ENCODE data around the gene KRTAP5-11. TPM values are rescaled to one million over a fixed set of nuclear protein-coding genes. Genes with fewer than 3 reads are reported as not detected.

The KRTAP5-11 gene
- total and polyA plus RNA-seq, 2 donors (not counting 1 experiment from before 2014, with no cell fraction given), result not detected

DNA sequence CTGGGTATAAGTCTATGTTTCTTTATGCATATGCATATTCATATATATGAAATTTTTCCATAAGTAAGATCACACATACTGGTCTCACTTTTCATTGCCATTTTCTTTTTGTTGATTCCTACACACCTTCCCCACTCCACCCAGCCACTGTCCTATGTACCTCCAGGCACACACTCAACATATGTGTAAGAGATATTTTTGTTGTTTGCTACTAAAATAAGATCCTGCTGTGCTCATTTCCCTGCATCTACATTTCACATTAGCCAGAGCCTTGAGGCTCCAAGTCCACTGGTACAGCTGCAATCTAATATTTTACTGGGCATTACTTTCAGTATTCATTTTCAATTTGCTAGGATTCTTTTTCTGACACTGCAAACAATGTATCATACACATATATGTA, 25.4 kb downstream of the KRTAP5-11 start:
- H3K79me2 ChIP-seq (ENCODE audit: control insufficient read depth, insufficient read depth, low read length), result no peaks in the 10 kb centered on the region
- no peak overlapping the region for H3K27ac ChIP-seq (ENCODE audit: low read length in 2 of 2)
- TF ChIP-seq EZH2 (IDR thresholded peaks at IDR 0.05; ENCODE audit: borderline replicate concordance, insufficient read depth, low read depth, low read length, poor library complexity, severe bottlenecking), result no peak
- TF ChIP-seq, protein P1, sequence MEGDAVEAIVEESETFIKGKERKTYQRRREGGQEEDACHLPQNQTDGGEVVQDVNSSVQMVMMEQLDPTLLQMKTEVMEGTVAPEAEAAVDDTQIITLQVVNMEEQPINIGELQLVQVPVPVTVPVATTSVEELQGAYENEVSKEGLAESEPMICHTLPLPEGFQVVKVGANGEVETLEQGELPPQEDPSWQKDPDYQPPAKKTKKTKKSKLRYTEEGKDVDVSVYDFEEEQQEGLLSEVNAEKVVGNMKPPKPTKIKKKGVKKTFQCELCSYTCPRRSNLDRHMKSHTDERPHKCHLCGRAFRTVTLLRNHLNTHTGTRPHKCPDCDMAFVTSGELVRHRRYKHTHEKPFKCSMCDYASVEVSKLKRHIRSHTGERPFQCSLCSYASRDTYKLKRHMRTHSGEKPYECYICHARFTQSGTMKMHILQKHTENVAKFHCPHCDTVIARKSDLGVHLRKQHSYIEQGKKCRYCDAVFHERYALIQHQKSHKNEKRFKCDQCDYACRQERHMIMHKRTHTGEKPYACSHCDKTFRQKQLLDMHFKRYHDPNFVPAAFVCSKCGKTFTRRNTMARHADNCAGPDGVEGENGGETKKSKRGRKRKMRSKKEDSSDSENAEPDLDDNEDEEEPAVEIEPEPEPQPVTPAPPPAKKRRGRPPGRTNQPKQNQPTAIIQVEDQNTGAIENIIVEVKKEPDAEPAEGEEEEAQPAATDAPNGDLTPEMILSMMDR (IDR thresholded peaks at IDR 0.05), result no peak
- no peaks in the 10 kb centered on the region for H3K4me1 ChIP-seq (ENCODE audit: control insufficient read depth in 2 of 2, insufficient read depth in 2 of 2, low read length in 2 of 2)
- no peak overlapping the region for H3K4me3 Mint-ChIP-seq
- ATAC-seq (ENCODE audit: low read depth), result no peak
- DNase-seq, result no peak
- no peak overlapping the region for H3K4me2 ChIP-seq (replicated peaks; ENCODE audit: low read depth, low read length, poor library complexity, severe bottlenecking)
- no peaks in the 10 kb centered on the region for H3K9me3 ChIP-seq (ENCODE audit: control extremely low read depth in 1 of 3, control insufficient read depth in 2 of 3, insufficient read depth in 1 of 3, low read length in 2 of 3)
- CTCF ChIA-PET, result no interaction called here
- peaks cover 0 to 9% (median 3%) of the 10 kb centered on the region in 4 experiments for H3K27me3 ChIP-seq (replicated peaks in 1 of 4; ENCODE audit: control extremely low read depth in 1 of 4, control insufficient read depth in 3 of 4, insufficient read depth in 4 of 4, low read length in 3 of 4)
- H3K36me3 ChIP-seq (replicated peaks in 1 of 2; ENCODE audit: control extremely low read depth in 1 of 2, control insufficient read depth in 1 of 2, extremely low read depth in 1 of 2, insufficient read depth in 2 of 2, low read length in 1 of 2), result no peaks in the 10 kb centered on the region
- no peak overlapping the region for H3K27ac Mint-ChIP-seq
- intact Hi-C loops (cut with micrococcal nuclease), result no loop called here
- no peak overlapping the region for H3K4me3 ChIP-seq (ENCODE audit: control extremely low read depth in 1 of 5, extremely low read depth in 1 of 5, insufficient read depth in 1 of 5, low read depth in 2 of 5, low read length in 4 of 5)
- no peaks in the 10 kb centered on the region for H3K4me1 Mint-ChIP-seq
- no peaks in the 10 kb centered on the region for H4K20me1 ChIP-seq (ENCODE audit: control insufficient read depth, insufficient read depth, low read length, poor library complexity, severe bottlenecking)
- no peak overlapping the region for H3K9ac ChIP-seq (ENCODE audit: low read length)
- peaks cover 30% of the 10 kb centered on the region for H3K27me3 Mint-ChIP-seq
- H3K9me3 Mint-ChIP-seq (ENCODE audit: insufficient read depth), result peaks cover 2% of the 10 kb centered on the region
- POLR2A ChIA-PET, result no interaction called here
- H2AFZ ChIP-seq (ENCODE audit: insufficient read depth, low read depth, low read length, poor library complexity, severe bottlenecking), result no peak overlapping the region

DNA sequence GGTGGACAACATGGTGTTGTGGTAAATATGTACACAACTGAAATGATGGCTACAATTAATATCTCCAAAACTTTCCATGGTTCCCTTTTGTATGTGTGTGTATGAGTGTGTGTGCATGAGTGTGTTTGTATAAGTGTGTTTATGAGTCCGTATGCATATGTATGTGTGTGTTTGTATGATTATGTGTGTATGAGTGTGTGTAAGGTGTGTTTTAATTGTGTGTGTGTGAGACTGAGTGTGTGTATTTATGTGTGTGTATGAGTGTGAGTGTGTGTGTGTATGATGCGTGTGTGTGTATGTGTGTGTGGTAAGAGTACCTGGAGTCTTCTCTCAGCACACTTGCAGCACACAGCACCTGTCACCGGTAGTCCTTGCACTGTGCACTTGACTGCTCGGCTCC, 26.7 kb downstream of the KRTAP5-11 start:
- H3K4me3 ChIP-seq (ENCODE audit: control extremely low read depth in 1 of 5, extremely low read depth in 1 of 5, insufficient read depth in 1 of 5, low read depth in 2 of 5, low read length in 4 of 5), result no peak overlapping the region
- H3K79me2 ChIP-seq (ENCODE audit: control insufficient read depth, insufficient read depth, low read length), result no peaks in the 10 kb centered on the region
- Mint-ChIP-seq H3K27ac (no peak overlapping the region), H3K4me3 (no peak overlapping the region), H3K27me3 (peaks cover 23% of the 10 kb centered on the region), H3K4me1 (peaks cover 6% of the 10 kb centered on the region), H3K9me3 (ENCODE audit: insufficient read depth) (peaks cover 2% of the 10 kb centered on the region)
- no peaks in the 10 kb centered on the region for H4K20me1 ChIP-seq (ENCODE audit: control insufficient read depth, insufficient read depth, low read length, poor library complexity, severe bottlenecking)
- H3K9me3 ChIP-seq (ENCODE audit: control extremely low read depth in 1 of 3, control insufficient read depth in 2 of 3, insufficient read depth in 1 of 3, low read length in 2 of 3), result no peaks in the 10 kb centered on the region
- no peaks in the 10 kb centered on the region for H3K4me1 ChIP-seq (ENCODE audit: control insufficient read depth in 2 of 2, insufficient read depth in 2 of 2, low read length in 2 of 2)
- ChIA-PET CTCF (no interaction called here), POLR2A (no interaction called here)
- no peak overlapping the region for H2AFZ ChIP-seq (ENCODE audit: insufficient read depth, low read depth, low read length, poor library complexity, severe bottlenecking)
- H3K4me2 ChIP-seq (replicated peaks; ENCODE audit: low read depth, low read length, poor library complexity, severe bottlenecking), result no peak overlapping the region
- intact Hi-C loops (cut with micrococcal nuclease), result no loop called here
- WGBS (ENCODE audit: insufficient coverage), result 92% methylated on average over 1 of the region's 4 CpGs
- H3K27me3 ChIP-seq (replicated peaks in 1 of 4; ENCODE audit: control extremely low read depth in 1 of 4, control insufficient read depth in 3 of 4, insufficient read depth in 4 of 4, low read length in 3 of 4), result peaks cover 0 to 9% (median 3%) of the 10 kb centered on the region in 4 experiments
- no peak for ATAC-seq (ENCODE audit: low read depth)
- DNase-seq, result no peak
- H3K36me3 ChIP-seq (replicated peaks in 1 of 2; ENCODE audit: control extremely low read depth in 1 of 2, control insufficient read depth in 1 of 2, extremely low read depth in 1 of 2, insufficient read depth in 2 of 2, low read length in 1 of 2), result no peaks in the 10 kb centered on the region
- TF ChIP-seq, protein P1 (IDR thresholded peaks at IDR 0.05), result no peak
- no peak for TF ChIP-seq EZH2 (IDR thresholded peaks at IDR 0.05; ENCODE audit: borderline replicate concordance, insufficient read depth, low read depth, low read length, poor library complexity, severe bottlenecking)
- H3K9ac ChIP-seq (ENCODE audit: low read length), result no peak overlapping the region
- no peak overlapping the region for H3K27ac ChIP-seq (ENCODE audit: low read length in 2 of 2)

Data from B cell (primary cell).